Neural crest cell (in vitro differentiated cells): ENCODE measurements around the gene CCNL1. TPM values are rescaled to one million over a fixed set of nuclear protein-coding genes. Genes with fewer than 3 reads are reported as not detected.
A peak's percentile ranks its signal among the peaks of the same experiment; 100 is the strongest.

Source experiments
- DNase-seq: peaks from one replicate; pipeline ENCODE4 v3.0.0; 2021; ENCODE audit warnings: low read depth, mixed read lengths, low spot score
- H3K27ac Mint-ChIP-seq: one replicate; pipeline ENCODE4 v1.8.0; 2021; ENCODE audit warnings: mild to moderate bottlenecking, mixed read lengths; ENCODE audit not compliant: unreplicated experiment
- H3K27me3 Mint-ChIP-seq: 2 replicates; pipeline ENCODE4 v1.8.0; 2021; ENCODE audit warnings: low read depth, mild to moderate bottlenecking, mixed read lengths
- H3K36me3 Mint-ChIP-seq: 2 replicates; pipeline ENCODE4 v1.8.0; 2021; ENCODE audit warnings: low read depth, mild to moderate bottlenecking, mixed read lengths
- H3K4me1 Mint-ChIP-seq: 2 replicates; pipeline ENCODE4 v1.8.0; 2021; ENCODE audit warnings: mixed read lengths
- H3K4me3 Mint-ChIP-seq: one replicate; pipeline ENCODE4 v1.8.0; 2021; ENCODE audit warnings: mild to moderate bottlenecking, mixed read lengths
- H3K9me3 Mint-ChIP-seq: 2 replicates; pipeline ENCODE4 v1.8.0; 2021; ENCODE audit warnings: mixed read lengths
- CTCF ChIP-seq: fragments of 200-600 bp; sonication (generic); conservative IDR thresholded peaks from 2 replicates; pipeline ENCODE4 v1.5.0; 2021; ENCODE audit warnings: antibody characterized with exemption, mild to moderate bottlenecking
- total RNA-seq: library from RNA; stranded (reverse); gene quantifications from 2 replicates; pipeline ENCODE4 v1.2.1, GENCODE V29; 2021

CCNL1 gene
- total RNA-seq, 1 donor from 2014 or later, result 127 TPM

DNA sequence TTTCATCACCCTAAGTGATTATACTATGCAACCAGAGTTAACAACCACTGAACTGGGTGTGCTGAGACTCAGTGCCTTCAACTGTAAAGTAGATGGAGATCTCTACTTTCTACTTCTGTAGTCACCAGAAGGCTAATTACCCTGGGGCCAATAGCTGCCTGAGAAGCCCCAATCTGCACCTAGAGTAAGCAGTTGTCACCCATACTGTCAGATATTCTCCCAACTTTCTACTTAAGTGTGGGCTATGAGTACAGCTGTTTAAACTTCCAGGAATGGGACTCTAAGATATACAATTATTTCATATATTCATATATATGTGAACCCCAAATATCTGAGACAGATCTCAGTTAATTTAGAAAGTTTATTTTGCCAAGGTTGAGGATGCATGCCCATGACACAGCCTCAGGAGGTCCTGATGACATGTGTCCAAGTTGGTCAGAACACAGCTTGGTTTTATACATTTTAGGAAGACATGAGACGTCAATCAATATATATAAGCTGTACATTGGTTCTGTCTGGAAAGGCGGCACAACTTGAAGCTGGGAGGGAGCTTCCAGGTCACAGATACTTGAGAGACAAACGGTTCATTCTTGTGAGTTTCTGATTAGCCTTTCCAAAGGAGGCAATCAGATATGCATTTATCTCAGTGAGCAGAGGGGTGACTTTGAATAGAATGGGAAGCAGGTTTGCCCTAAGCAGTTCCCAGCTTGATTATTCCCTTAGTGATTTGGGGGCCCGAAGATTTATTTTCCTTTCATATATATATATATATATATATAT, 41.9 kb downstream of the CCNL1 start:
- H3K4me3 Mint-ChIP-seq, result no peak overlapping the region
- peaks cover 3% of the 10 kb centered on the region for H3K9me3 Mint-ChIP-seq
- no peak for DNase-seq
- H3K27ac Mint-ChIP-seq, result no peak overlapping the region
- H3K36me3 Mint-ChIP-seq, result no peaks in the 10 kb centered on the region
- TF ChIP-seq CTCF, result no peak
- no peaks in the 10 kb centered on the region for H3K27me3 Mint-ChIP-seq
- peaks cover 25% of the 10 kb centered on the region for H3K4me1 Mint-ChIP-seq

DNA sequence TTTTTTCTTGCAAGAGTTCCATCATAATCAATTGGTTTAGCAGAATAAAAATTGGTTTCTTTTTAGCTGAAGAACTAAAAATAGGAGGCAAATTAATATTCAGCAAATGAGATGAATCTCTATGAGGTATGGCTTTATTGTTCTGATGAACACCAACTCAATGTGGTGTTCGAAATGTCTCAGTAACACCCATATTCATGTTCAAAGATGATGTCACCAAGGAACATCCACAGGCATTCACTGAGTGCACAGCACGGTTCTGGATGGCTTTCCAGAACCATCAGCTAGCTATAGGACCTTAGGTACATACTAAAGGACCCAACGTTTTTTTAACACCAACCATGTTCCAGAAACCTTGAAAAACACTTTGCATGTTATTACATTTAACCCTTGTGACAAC, 42.7 kb downstream of the CCNL1 start:
- H3K27ac Mint-ChIP-seq, result no peak overlapping the region
- TF ChIP-seq CTCF, result no peak
- H3K4me3 Mint-ChIP-seq, result no peak overlapping the region
- H3K9me3 Mint-ChIP-seq, result peaks cover 3% of the 10 kb centered on the region
- peaks cover 29% of the 10 kb centered on the region for H3K4me1 Mint-ChIP-seq
- no peak for DNase-seq
- peaks cover 2% of the 10 kb centered on the region for H3K27me3 Mint-ChIP-seq
- H3K36me3 Mint-ChIP-seq, result no peaks in the 10 kb centered on the region

DNA sequence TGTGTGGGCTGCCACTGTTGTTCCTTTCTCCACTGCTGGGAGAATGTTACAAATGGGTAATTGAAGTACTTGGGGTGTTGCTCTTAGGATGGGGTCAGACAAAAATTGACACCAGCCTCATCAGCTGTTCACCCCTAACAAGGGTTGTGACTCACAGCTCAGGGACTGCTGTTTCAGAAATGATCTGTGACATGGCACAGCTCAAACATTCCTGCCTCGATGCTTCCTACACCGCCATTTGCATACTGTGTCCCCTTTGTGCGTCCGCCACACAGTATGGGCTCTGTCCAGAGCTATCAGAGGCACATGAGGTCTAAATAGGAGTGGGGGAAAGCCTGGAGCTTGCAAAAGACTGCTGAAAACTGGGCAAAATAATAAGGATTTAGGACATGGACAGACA, 43.9 kb downstream of the CCNL1 start:
- peaks cover 30% of the 10 kb centered on the region for H3K4me1 Mint-ChIP-seq
- no peak for DNase-seq
- H3K27ac Mint-ChIP-seq, result peak overlapping the region; percentile 46
- peaks cover 3% of the 10 kb centered on the region for H3K9me3 Mint-ChIP-seq
- H3K27me3 Mint-ChIP-seq, result peaks cover 2% of the 10 kb centered on the region
- no peak overlapping the region for H3K4me3 Mint-ChIP-seq
- TF ChIP-seq CTCF, result no peak
- no peaks in the 10 kb centered on the region for H3K36me3 Mint-ChIP-seq

GRCh38 chr3:157115069-157116006, 44.6 kb downstream of the CCNL1 start:
- TF ChIP-seq CTCF, result no peak
- Mint-ChIP-seq H3K4me1 (peaks cover 34% of the 10 kb centered on the region), H3K36me3 (no peaks in the 10 kb centered on the region), H3K9me3 (peaks cover 3% of the 10 kb centered on the region), H3K4me3 (no peak overlapping the region), H3K27me3 (peaks cover 2% of the 10 kb centered on the region), H3K27ac (no peak overlapping the region)
- DNase-seq, result no peak

DNA sequence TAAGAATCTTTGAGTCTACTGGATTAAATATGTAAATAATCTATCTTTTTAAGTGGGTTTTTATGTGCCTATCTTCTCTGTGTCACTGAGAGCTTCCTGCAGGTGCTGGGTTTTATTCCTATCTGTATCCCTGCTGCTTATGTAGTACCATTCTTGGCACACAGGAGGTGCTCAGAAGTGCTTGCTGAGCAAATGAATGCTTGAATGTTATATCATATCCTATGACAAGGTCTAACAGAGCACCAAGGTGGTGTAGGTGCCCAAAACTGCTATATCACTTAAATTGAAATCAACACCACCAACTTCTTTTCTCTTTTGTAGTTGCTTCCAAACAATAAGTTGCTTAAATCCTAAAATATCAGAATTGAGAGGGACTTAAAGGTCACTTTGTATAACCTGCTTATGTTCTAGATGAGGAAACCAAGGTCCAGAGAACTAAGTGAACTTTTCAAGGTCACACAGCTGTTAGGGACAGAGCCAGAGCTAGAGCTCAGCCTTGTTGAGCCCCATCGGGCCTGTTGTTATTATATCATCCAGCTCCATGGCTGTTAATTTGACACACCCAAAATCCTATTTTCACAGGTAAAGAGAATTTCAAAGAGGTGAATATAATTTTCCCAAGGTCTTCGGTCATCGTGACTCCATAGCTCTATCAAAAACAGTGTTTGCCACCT, 46.0 kb downstream of the CCNL1 start:
- no peak overlapping the region for H3K4me3 Mint-ChIP-seq

More for the DNA sequence above, 46.0 kb downstream of the CCNL1 start:
- Mint-ChIP-seq H3K36me3 (no peaks in the 10 kb centered on the region), H3K9me3 (no peaks in the 10 kb centered on the region), H3K27ac (no peak overlapping the region), H3K4me1 (peaks cover 34% of the 10 kb centered on the region), H3K27me3 (peaks cover 2% of the 10 kb centered on the region)
- TF ChIP-seq CTCF, result peak; percentile 38
- no peak for DNase-seq
